Fibroblast of lung (primary cell): ENCODE measurements around the gene APPBP2. TPM values are rescaled to one million over a fixed set of nuclear protein-coding genes. Genes with fewer than 3 reads are reported as not detected.

Source experiments
- DNase-seq, 2 donors: peaks; one replicate each; pipeline versions ENCODE4 v3.0.0 to v3.0.0-alpha.2; 2010; ENCODE audit warnings: low read depth in 2 of 2
- H2AFZ ChIP-seq: 2 replicates; pipeline ENCODE4 v1.5.1; 2012; ENCODE audit warnings: low read length, control low read depth, inconsistent platforms
- H3K27ac ChIP-seq: 2 replicates; pipeline ENCODE4 v1.5.1; 2011; ENCODE audit warnings: low read length, control low read depth; ENCODE audit not compliant: insufficient read depth
- H3K27me3 ChIP-seq: 2 replicates; pipeline ENCODE4 v1.5.1; 2011; ENCODE audit warnings: mild to moderate bottlenecking, low read length; ENCODE audit not compliant: control insufficient read depth, insufficient read depth
- H3K36me3 ChIP-seq: 2 replicates; pipeline ENCODE4 v1.5.1; 2011; ENCODE audit warnings: low read length; ENCODE audit not compliant: control insufficient read depth, insufficient read depth
- H3K4me1 ChIP-seq: 2 replicates; pipeline ENCODE4 v1.5.1; 2011; ENCODE audit warnings: low read length; ENCODE audit not compliant: control insufficient read depth, insufficient read depth; ENCODE audit errors: extremely low read depth
- H3K4me2 ChIP-seq: 2 replicates; pipeline ENCODE4 v1.5.1; 2011; ENCODE audit warnings: low read length, control low read depth; ENCODE audit not compliant: insufficient read depth; ENCODE audit errors: extremely low read depth
- H3K4me3 ChIP-seq, 4 experiments: fragments of 200-600 bp in 1 of 4; sonication (generic) in 1 of 4; replicated peaks in 1 of 4; 2 replicates each; pipeline ENCODE4 v1.5.1; 2011 to 2016; ENCODE audit warnings: low read length in 4 of 4, low read depth in 3 of 4, mild to moderate bottlenecking in 3 of 4, control low read depth in 2 of 4, inconsistent platforms in 1 of 4, mixed read lengths in 1 of 4; ENCODE audit not compliant: insufficient read depth in 1 of 4; ENCODE audit errors: control extremely low read depth in 1 of 4
- H3K79me2 ChIP-seq: 2 replicates; pipeline ENCODE4 v1.5.1; 2012; ENCODE audit warnings: mild to moderate bottlenecking, low read length, inconsistent platforms; ENCODE audit not compliant: control insufficient read depth, insufficient read depth
- H3K9ac ChIP-seq: 2 replicates; pipeline ENCODE4 v1.5.1; 2011; ENCODE audit warnings: mild to moderate bottlenecking, low read length, control low read depth; ENCODE audit not compliant: insufficient read depth
- H3K9me3 ChIP-seq: 2 replicates; pipeline ENCODE4 v1.5.1; 2012; ENCODE audit warnings: low read depth, low read length; ENCODE audit not compliant: control insufficient read depth, insufficient read depth
- H4K20me1 ChIP-seq: 2 replicates; pipeline ENCODE4 v1.5.1; 2011; ENCODE audit warnings: low read length; ENCODE audit not compliant: control insufficient read depth, insufficient read depth; ENCODE audit errors: extremely low read depth
- EZH2 ChIP-seq: IDR thresholded peaks from 2 replicates; pipeline ENCODE4 v1.5.1; 2012; ENCODE audit warnings: low read length, control low read depth, mild to moderate bottlenecking; ENCODE audit errors: missing control alignments
- polyA plus RNA-seq, 2 donors: library from polyadenylated mRNA; depleted of rRNA in 1 of 2; stranded (reverse) in 1 of 2; unstranded in 1 of 2; fragments of >200 nt; gene quantifications; 2 replicates each; pipeline ENCODE4 v1.2.1, GENCODE V29; 2011 to 2012; ENCODE audit warnings: missing spikeins in 1 of 2
- total RNA-seq: library from RNA; depleted of rRNA; stranded (reverse); fragments of >200 nt; gene quantifications from 2 replicates; pipeline ENCODE4 v1.2.1, GENCODE V29; 2014
- TF ChIP-seq, protein P1 (sequence below), 2 donors: IDR thresholded peaks in 1 of 2; conservative IDR thresholded peaks in 1 of 2; 1 replicate in 1 of 2; 2 replicates in 1 of 2; pipeline ENCODE4 v1.5.1; 2011 to 2012; ENCODE audit warnings: low read length in 2 of 2, control low read depth in 1 of 2, inconsistent platforms in 1 of 2, low read depth in 1 of 2, mild to moderate bottlenecking in 1 of 2

Gene APPBP2
- total and polyA plus RNA-seq, 2 donors (not counting 1 experiment from before 2014, with no cell fraction given) = 45.0 to 58.1 TPM

DNA sequence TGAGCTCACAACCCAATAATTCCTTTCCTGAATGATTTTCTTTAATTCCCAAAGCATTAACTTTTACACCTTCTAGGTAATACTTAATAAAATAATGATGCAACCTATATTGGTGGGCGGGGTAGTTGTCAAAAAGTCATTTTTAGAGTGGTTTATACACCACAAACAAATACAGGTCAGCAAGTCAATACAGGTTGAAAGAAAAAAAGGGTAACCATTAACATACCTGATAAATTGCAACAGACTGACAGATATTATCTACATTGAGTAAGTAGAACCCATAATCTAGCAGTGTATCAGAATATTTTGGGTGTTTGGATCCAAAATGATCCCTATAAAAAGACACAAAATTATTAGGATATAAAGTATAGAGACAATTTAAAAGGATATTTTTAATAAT is 64.5 kb downstream of the APPBP2 start:
- Histone ChIP-seq H2AFZ (no peak overlapping the region), H4K20me1 (no peaks in the 10 kb centered on the region), H3K4me3 (no peak overlapping the region), H3K36me3 (peaks cover 4% of the 10 kb centered on the region), H3K4me2 (no peak overlapping the region), H3K9ac (no peak overlapping the region), H3K4me1 (no peaks in the 10 kb centered on the region), H3K9me3 (no peaks in the 10 kb centered on the region), H3K27ac (no peak overlapping the region), H3K27me3 (no peaks in the 10 kb centered on the region), H3K79me2 (no peaks in the 10 kb centered on the region)
- no peak for DNase-seq
- TF ChIP-seq, protein P1, sequence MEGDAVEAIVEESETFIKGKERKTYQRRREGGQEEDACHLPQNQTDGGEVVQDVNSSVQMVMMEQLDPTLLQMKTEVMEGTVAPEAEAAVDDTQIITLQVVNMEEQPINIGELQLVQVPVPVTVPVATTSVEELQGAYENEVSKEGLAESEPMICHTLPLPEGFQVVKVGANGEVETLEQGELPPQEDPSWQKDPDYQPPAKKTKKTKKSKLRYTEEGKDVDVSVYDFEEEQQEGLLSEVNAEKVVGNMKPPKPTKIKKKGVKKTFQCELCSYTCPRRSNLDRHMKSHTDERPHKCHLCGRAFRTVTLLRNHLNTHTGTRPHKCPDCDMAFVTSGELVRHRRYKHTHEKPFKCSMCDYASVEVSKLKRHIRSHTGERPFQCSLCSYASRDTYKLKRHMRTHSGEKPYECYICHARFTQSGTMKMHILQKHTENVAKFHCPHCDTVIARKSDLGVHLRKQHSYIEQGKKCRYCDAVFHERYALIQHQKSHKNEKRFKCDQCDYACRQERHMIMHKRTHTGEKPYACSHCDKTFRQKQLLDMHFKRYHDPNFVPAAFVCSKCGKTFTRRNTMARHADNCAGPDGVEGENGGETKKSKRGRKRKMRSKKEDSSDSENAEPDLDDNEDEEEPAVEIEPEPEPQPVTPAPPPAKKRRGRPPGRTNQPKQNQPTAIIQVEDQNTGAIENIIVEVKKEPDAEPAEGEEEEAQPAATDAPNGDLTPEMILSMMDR (conservative IDR thresholded peaks at IDR 0.05 in 1 of 2, IDR thresholded peaks at IDR 0.05 in 1 of 2; ENCODE audit: low read depth in 1 of 2, low read length in 2 of 2) = no peak
- TF ChIP-seq EZH2 = no peak

DNA sequence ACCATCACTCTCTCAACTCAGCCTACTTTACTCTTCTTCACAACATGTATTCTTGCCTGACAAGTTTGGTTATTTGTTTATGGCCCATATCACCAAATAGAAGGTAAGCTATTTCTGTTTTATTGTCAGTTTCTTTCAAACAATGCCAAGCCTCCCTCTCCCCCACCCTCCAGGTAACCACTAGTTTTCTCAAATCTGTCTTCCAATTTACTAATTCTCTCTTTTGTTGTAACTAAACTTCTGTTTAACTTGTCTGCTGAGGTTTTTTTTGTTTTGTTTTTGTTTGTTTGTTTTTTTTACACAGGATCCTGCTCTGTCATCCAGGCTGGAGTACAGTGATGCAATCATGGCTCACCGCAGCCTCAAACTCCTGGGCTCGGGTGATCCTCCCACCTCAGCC is 68.9 kb downstream of the APPBP2 start:
- no peaks in the 10 kb centered on the region for H3K79me2 ChIP-seq
- DNase-seq = no peak
- no peaks in the 10 kb centered on the region for H3K4me1 ChIP-seq
- no peak overlapping the region for H3K9ac ChIP-seq
- H4K20me1 ChIP-seq = no peaks in the 10 kb centered on the region
- H3K27me3 ChIP-seq = no peaks in the 10 kb centered on the region
- H3K36me3 ChIP-seq = peaks cover 4% of the 10 kb centered on the region
- H3K27ac ChIP-seq = no peak overlapping the region
- no peak overlapping the region for H3K4me2 ChIP-seq
- H3K9me3 ChIP-seq = no peaks in the 10 kb centered on the region
- no peak overlapping the region for H3K4me3 ChIP-seq
- TF ChIP-seq, protein P1 (conservative IDR thresholded peaks at IDR 0.05 in 1 of 2, IDR thresholded peaks at IDR 0.05 in 1 of 2; ENCODE audit: low read depth in 1 of 2, low read length in 2 of 2) = no peak
- no peak for TF ChIP-seq EZH2
- H2AFZ ChIP-seq = no peak overlapping the region

DNA sequence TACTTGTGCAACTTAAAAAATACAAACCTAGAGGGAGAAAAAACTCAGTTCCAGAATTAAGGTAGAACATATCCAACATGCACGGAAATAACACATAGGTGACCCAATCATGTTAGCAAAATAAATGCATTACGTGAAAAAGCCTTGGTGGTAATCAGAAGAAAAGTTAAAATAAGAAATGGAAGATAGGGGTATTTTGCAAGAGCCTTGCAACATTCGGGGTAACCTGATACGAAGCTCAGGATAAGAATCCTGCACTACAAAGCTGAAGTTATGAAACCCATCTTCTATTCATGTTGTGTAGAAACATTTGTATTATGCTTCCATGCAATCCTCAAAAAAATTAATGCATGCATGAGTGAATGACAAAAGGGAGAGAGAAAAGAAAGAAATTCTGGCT is 70.7 kb downstream of the APPBP2 start:
- Histone ChIP-seq H3K27ac (no peak overlapping the region), H3K4me1 (no peaks in the 10 kb centered on the region), H3K9me3 (no peaks in the 10 kb centered on the region), H4K20me1 (no peaks in the 10 kb centered on the region), H2AFZ (no peak overlapping the region), H3K9ac (no peak overlapping the region), H3K4me2 (no peak overlapping the region), H3K27me3 (no peaks in the 10 kb centered on the region), H3K36me3 (peaks cover 4% of the 10 kb centered on the region), H3K4me3 (no peak overlapping the region), H3K79me2 (no peaks in the 10 kb centered on the region)
- TF ChIP-seq, protein P1 (conservative IDR thresholded peaks at IDR 0.05 in 1 of 2, IDR thresholded peaks at IDR 0.05 in 1 of 2; ENCODE audit: low read depth in 1 of 2, low read length in 2 of 2) = no peak
- TF ChIP-seq EZH2 = no peak
- DNase-seq = peak in 1 of 2 donors; percentile 44
